ENCODE measurements around the gene MEP1B.
"Not testable (repeated sequence)": the region's sequence is repeated elsewhere in the genome, so short reads cannot be mapped to it uniquely, and the experiment has no call there.

Gene MEP1B

DNA sequence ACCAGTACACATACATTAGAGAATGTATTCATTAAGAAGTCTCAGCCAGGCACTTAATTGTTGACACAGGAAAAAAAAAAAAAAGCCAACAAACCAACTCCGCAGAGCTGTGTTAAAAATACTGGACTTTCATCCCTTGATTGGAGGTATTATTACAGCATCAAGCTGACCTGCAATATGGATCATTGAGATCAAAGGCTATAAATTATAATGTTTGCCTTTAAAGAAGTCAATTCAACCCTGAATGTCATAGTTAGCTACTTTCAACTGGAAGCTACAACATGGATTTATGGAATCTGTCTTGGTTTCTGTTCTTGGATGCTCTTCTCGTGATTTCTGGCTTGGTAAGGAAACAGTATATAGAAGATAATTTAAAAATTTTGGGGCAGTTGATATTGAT is at the start of gene MEP1B:
Gene MEP1B, plus strand, starts transcription at position 250 of the 400 bp plus-strand sequence. Its CDS starts 32 bp downstream, at position 282.
- DNase-seq (ENCODE audit: low read depth in 2 of 2) = no peak

DNA sequence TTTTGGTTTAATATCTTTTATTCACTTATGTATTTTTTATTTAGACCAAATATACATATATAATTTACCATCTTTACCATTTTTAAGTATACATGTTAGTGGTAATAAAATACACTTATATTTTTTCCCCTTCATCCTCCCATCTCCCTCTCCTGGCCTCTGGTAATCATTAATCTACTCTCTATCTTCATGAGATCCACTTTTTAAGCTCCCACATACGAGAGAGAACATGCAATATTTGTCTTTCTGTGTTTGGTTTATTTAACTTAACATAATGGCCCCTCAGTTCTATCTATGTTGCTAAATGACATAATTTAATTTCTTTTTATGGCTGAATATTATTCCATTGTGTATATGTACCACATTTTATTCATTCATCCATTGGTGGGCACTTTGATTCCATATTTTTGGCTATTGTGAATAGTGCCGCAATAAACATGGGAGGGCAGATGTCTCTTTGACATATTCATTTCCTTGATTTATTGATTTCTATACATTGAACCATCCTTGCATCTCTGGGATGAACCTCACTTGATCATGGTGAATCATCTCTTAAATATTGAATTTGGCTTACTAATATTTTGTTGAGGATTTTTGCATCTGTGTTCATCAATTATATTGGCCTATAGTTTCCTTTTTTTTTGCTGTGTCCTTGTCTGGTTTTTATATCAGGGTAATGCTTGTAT is 41.5 kb upstream of the MEP1B start:
- no peak for DNase-seq (ENCODE audit: low read depth in 2 of 2)

GRCh38 chr18:32152705-32153448 is 37.0 kb upstream of the MEP1B start:
- no peak for DNase-seq (ENCODE audit: low read depth in 2 of 2)

- DNase-seq (ENCODE audit: low read depth in 2 of 2) = no peak
Measured at GRCh38 chr18:32156855-32157254, 33.0 kb upstream of the MEP1B start.

- no peak for DNase-seq (ENCODE audit: low read depth in 2 of 2)
Measured at GRCh38 chr18:32157580-32157979, 32.3 kb upstream of the MEP1B start.

DNA sequence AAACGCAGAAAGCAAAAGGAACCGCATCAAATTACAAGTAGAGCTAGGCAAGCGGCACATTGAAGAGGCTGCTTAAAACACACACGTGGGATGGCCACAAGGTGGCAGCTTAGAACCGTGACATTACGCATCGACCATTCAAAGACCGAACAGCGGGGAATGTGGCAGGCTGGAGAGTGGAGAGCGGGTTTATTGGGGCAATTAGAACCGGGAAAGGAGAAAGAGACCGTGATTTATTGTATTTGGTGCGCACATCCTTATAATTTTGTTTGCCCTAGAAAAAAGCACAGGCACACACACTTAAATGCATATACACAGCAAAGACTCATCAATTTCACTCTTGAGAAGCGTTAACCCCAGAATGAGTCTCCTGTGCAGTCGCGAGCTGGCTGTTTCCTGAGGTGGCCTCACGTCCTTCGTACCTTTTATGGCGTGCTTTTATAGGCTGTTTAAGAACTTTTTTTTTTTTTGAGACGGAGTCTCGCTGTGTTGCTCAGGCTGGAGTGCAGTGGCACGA is 31.7 kb upstream of the MEP1B start:
- peak; percentile 75 to 77 for DNase-seq (ENCODE audit: low read depth in 2 of 2)

- DNase-seq (ENCODE audit: low read depth in 2 of 2) = not testable (repeated sequence)
Measured at GRCh38 chr18:32158631-32159030, 31.2 kb upstream of the MEP1B start.

DNA sequence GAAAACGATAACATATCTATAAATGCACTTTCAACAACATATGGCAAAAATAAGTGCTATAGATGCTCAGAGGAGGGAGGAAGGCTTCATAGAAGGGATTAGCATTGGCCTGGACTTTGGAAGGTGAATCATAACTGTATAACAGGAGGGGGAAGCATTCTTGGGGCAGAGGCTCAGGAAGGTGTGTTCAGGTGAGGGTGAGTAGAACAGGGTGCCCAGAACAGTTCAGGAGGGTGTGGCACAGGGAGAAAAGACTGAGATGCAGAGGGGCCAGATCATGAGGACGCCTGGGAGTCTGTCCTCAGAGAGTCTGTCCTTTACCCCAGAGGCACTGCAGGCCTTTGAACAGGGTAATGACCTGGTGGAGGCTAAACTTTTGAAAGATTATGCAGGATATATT is 29.3 kb upstream of the MEP1B start:
- no peak for DNase-seq (ENCODE audit: low read depth in 2 of 2)

- DNase-seq (ENCODE audit: low read depth in 2 of 2) = no peak
Measured at GRCh38 chr18:32167980-32168730, 21.7 kb upstream of the MEP1B start.

GRCh38 chr18:32173654-32174053 is 16.2 kb upstream of the MEP1B start:
- no peak for DNase-seq (ENCODE audit: low read depth in 2 of 2)

- DNase-seq (ENCODE audit: low read depth in 2 of 2) = no peak
Measured at GRCh38 chr18:32174719-32175118, 15.1 kb upstream of the MEP1B start.

DNA sequence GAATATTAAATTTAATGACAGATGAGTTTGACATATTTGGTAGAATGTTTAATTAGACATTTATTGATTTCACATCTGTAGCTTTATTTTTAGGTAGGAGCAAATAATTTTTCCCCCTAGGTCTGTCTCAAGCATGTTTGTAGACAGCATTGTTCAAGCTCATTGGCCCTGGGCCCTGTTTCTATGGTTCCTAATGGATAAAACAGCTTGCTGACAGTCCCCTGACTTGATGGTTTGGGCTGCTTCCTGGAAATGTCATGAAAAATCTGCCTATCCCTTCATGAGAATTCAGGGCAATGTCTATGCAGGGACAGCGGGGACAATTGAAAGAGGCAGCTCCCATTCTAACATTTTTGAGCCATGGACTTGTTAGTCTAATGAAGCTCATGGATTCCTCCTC is 14.6 kb upstream of the MEP1B start:
- DNase-seq (ENCODE audit: low read depth in 2 of 2) = no peak

DNA sequence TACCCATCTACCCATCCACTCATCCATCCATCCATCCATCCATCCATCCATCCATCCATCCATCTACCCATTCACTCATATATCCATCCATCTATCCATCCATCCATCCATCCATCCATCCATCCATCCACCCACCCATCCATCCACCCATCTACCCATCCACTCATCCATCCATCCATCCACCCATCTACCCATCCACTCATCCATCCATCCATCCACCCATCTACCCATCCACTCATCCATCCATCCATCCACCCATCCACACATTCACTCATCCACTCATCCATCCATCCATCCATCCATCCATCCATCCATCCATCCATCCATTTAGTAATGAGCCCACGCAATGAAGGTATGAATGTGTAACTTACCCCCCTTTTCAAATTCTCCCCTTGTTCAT is 13.1 kb upstream of the MEP1B start:
- DNase-seq (ENCODE audit: low read depth in 2 of 2) = not testable (repeated sequence)

DNA sequence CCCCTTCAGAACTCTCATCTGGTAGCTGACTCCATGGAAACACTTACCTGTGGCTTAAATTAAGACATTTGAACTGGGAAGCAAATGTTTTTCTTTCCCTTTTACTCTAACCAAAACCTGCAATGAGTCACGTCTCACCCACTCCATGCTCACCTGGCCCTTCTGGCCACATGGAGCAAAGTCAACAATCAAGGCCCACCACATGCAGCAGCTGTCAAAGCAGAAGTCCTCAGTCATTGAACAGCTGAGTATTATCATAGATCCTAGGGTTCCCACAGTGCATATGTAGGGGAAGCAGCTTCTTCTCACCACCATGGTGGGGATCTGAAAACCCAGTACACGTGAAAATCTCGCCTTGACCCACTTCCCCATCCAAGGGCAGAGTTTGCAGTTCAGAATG is 12.3 kb upstream of the MEP1B start:
- no peak for DNase-seq (ENCODE audit: low read depth in 2 of 2)

DNA sequence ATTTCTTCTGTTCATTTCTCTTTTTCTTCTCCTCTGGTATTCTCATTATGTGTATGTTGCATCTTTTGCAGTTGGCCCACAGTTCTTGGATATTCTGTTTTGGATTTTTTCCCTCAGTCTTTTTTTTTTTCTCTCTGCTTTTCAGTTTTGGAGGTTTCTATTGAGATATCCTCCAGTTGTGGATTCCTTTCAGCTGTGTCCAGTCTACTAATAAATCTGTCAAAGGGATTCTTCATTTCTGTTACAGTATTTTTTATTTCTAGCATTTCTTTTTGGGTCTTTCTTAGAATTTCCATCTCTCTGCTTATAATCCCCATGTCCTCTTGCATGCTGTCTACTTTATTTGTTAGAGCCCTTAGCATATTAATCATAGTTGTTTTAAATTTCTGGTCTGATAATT is 6.3 kb upstream of the MEP1B start:
- DNase-seq (ENCODE audit: low read depth in 2 of 2) = no peak

DNA sequence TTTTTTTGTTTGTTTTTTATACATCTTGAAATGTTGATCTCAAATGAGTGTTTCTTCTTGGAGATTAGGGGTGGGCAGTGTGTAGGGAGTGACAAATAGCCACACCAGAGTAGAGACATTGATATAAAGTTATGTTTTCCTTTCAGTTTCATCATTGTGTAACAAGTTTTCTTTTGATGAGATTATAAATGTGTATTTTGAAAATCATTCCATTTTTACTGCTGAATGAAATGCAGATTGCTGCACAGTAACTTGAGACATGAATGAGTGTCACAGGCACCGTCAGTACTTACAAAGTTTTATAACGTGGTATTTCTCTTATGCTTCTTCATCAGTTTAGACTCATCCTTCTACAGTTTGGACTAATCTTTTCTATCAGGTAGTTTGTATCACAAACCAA is 370 bp downstream of the MEP1B start:
- DNase-seq (ENCODE audit: low read depth in 2 of 2) = no peak

DNA sequence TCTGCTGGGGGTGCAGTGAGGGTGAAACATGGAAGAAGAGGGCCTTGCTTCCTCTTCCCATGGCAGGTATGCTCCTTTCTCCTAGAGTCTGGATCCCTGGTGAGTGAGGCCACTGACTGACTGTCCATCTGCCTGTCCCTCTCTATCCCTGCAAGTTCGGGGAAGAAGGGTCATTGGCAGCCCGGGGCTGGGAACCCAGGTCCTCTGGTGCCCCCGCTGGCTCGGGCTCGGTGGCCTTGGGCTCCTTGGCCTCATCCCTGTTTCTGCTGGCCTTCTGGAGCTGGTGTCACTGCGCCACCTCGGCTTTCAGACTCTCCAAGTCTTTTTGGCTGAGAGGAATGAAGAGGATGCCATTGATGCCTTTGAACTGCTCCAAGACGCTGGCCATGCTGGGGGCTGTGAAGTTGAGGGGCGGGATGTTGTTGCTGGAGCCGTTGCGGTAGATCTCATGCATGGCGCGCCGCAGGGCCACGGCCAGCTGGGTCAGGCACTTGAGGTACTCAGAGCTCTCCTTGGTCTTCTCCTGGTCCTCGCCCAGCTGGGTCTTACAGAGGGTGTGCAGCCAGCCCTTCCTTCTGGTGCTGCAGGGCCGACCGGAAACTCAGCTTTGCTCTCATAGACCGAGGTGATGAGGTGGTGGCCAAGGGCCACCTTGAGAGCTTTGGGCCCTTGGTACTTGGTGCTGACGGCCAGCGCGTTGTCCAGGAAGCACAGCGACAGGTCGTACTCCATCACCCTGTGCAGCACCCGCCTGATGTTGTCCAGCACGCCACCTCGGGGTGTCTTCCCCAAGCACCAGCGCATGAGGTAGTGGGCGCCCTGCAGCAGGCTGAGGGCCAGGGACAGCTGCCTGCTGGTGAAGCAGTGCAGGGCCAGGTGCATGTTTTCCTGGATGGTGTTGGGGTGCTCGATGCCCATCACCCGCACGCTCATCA is 6.3 kb downstream of the MEP1B start:
- DNase-seq (ENCODE audit: low read depth in 2 of 2) = no peak

- no peak for DNase-seq (ENCODE audit: low read depth in 2 of 2)
Measured at GRCh38 chr18:32200766-32201165, 10.9 kb downstream of the MEP1B start.

DNA sequence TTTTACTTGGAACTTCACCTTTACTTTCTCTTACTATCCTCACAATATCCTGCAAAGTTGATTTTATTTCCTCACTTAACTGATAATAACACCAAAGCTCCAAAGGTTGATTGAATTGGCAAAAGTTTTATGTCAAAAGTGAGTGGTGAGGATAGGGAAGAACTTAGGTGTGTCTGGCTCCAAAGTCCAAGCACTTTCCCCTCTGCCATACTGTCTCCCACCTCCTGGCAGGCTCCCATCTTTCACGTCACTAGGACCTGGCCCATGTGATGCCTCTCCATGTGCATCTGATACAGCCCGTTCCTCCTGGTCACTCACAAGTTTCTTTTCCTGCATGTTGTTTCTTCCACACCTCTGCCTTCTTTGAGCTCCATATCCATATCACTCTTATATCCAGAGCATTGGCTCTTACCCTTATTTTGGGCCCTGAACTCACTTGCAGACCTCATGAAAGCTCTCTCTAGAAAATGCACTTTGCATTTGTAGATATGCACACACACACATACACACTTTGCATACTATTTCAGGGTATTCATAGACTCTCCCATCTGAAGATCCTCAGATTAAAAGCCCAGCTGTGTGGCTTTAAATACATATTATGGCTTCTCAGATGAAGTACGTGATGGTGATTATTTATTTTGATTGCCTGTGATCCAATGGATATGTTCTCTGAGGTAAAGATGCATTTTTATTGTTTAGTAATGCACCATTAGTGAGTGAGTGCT is 12.3 kb downstream of the MEP1B start:
- no peak for DNase-seq (ENCODE audit: low read depth in 2 of 2)

DNA sequence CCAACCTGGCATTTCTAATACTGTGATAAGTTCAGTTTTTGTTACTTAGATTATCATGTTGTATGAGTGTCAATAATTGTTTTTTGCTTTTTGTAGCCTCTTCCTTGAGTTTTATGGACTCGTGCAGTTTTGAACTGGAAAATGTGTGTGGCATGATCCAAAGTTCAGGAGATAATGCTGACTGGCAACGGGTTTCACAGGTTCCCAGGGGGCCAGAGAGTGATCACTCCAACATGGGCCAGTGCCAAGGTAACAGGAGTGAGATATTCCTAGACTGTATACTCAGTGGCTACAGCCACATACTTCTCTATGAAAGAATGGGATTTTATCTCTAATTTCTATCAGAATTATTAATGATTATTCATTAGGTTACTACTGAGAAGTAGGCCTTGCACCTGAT is 18.2 kb downstream of the MEP1B start:
- DNase-seq (ENCODE audit: low read depth in 2 of 2) = no peak

DNA sequence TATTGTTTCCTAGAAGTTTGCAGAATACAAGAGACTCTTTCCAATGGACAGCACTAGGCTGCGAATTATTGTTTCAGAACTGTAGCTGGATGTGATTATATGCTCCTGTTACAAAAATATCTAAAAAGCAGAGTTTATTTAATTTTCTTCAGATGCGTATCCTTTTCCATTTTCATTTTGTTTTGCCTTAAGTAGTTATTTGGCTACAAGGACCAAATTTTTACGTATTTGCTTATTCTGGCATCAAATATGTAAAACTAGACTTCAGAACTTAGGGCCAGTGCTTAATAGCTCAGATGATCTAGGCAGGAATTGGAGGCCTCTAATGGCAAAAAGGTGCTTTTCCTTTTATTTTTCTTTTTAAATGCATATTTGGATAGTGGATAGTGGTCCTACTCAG is 18.7 kb downstream of the MEP1B start:
- no peak for DNase-seq (ENCODE audit: low read depth in 2 of 2)

Measured in fibroblast of skin of left quadriceps (primary cell).